Measurements from ENCODE around the gene FAM135A. TPM values are rescaled to one million over a fixed set of nuclear protein-coding genes. Genes with fewer than 3 reads are reported as not detected.

FAM135A gene
- total and polyA plus RNA-seq, 2 of the 8 experiments (the other 6 are each of a cell fraction or from before 2014, with no cell fraction given): 17.4 to 35.7 TPM

DNA sequence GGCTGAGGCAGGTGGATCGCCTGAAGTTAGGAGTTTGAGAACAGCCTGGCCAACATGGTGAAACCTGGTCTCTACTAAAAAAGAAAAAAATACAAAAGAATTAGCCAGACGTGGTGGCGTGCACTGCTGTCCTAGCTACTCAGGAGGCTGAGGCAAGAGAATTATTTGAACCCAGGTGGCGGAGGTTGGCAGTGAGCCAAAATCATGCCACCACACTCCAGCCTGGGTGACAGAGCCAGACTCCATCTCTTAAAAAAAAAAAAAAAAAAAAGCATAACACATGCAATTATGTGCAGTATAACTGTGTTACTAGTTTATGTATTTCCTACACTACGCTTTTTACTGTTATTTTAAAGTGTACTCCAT lies 31.9 kb upstream of the FAM135A start (continued):
- TF ChIP-seq, protein P1, sequence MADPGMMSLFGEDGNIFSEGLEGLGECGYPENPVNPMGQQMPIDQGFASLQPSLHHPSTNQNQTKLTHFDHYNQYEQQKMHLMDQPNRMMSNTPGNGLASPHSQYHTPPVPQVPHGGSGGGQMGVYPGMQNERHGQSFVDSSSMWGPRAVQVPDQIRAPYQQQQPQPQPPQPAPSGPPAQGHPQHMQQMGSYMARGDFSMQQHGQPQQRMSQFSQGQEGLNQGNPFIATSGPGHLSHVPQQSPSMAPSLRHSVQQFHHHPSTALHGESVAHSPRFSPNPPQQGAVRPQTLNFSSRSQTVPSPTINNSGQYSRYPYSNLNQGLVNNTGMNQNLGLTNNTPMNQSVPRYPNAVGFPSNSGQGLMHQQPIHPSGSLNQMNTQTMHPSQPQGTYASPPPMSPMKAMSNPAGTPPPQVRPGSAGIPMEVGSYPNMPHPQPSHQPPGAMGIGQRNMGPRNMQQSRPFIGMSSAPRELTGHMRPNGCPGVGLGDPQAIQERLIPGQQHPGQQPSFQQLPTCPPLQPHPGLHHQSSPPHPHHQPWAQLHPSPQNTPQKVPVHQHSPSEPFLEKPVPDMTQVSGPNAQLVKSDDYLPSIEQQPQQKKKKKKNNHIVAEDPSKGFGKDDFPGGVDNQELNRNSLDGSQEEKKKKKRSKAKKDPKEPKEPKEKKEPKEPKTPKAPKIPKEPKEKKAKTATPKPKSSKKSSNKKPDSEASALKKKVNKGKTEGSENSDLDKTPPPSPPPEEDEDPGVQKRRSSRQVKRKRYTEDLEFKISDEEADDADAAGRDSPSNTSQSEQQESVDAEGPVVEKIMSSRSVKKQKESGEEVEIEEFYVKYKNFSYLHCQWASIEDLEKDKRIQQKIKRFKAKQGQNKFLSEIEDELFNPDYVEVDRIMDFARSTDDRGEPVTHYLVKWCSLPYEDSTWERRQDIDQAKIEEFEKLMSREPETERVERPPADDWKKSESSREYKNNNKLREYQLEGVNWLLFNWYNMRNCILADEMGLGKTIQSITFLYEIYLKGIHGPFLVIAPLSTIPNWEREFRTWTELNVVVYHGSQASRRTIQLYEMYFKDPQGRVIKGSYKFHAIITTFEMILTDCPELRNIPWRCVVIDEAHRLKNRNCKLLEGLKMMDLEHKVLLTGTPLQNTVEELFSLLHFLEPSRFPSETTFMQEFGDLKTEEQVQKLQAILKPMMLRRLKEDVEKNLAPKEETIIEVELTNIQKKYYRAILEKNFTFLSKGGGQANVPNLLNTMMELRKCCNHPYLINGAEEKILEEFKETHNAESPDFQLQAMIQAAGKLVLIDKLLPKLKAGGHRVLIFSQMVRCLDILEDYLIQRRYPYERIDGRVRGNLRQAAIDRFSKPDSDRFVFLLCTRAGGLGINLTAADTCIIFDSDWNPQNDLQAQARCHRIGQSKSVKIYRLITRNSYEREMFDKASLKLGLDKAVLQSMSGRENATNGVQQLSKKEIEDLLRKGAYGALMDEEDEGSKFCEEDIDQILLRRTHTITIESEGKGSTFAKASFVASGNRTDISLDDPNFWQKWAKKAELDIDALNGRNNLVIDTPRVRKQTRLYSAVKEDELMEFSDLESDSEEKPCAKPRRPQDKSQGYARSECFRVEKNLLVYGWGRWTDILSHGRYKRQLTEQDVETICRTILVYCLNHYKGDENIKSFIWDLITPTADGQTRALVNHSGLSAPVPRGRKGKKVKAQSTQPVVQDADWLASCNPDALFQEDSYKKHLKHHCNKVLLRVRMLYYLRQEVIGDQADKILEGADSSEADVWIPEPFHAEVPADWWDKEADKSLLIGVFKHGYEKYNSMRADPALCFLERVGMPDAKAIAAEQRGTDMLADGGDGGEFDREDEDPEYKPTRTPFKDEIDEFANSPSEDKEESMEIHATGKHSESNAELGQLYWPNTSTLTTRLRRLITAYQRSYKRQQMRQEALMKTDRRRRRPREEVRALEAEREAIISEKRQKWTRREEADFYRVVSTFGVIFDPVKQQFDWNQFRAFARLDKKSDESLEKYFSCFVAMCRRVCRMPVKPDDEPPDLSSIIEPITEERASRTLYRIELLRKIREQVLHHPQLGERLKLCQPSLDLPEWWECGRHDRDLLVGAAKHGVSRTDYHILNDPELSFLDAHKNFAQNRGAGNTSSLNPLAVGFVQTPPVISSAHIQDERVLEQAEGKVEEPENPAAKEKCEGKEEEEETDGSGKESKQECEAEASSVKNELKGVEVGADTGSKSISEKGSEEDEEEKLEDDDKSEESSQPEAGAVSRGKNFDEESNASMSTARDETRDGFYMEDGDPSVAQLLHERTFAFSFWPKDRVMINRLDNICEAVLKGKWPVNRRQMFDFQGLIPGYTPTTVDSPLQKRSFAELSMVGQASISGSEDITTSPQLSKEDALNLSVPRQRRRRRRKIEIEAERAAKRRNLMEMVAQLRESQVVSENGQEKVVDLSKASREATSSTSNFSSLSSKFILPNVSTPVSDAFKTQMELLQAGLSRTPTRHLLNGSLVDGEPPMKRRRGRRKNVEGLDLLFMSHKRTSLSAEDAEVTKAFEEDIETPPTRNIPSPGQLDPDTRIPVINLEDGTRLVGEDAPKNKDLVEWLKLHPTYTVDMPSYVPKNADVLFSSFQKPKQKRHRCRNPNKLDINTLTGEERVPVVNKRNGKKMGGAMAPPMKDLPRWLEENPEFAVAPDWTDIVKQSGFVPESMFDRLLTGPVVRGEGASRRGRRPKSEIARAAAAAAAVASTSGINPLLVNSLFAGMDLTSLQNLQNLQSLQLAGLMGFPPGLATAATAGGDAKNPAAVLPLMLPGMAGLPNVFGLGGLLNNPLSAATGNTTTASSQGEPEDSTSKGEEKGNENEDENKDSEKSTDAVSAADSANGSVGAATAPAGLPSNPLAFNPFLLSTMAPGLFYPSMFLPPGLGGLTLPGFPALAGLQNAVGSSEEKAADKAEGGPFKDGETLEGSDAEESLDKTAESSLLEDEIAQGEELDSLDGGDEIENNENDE (IDR thresholded peaks at IDR 0.05; ENCODE audit: insufficient replicate concordance, low read length): no peak
- no peak for TF ChIP-seq YY1 (IDR thresholded peaks at IDR 0.05; ENCODE audit: low read depth, low read length)
- no peak for TF ChIP-seq BRCA1 (IDR thresholded peaks at IDR 0.05; ENCODE audit: low read depth, low read length)

All from H1 (cell line).